GM19351 (cell line): ENCODE measurements around the gene BCL6.

Experiments used
- ATAC-seq: cut with Tn5 transposase; IDR thresholded peaks from one replicate; pipeline ENCODE4 v1.9.1; 2021; ENCODE audit warnings: mild to moderate bottlenecking, moderate library complexity; ENCODE audit not compliant: unreplicated experiment

Gene BCL6

DNA sequence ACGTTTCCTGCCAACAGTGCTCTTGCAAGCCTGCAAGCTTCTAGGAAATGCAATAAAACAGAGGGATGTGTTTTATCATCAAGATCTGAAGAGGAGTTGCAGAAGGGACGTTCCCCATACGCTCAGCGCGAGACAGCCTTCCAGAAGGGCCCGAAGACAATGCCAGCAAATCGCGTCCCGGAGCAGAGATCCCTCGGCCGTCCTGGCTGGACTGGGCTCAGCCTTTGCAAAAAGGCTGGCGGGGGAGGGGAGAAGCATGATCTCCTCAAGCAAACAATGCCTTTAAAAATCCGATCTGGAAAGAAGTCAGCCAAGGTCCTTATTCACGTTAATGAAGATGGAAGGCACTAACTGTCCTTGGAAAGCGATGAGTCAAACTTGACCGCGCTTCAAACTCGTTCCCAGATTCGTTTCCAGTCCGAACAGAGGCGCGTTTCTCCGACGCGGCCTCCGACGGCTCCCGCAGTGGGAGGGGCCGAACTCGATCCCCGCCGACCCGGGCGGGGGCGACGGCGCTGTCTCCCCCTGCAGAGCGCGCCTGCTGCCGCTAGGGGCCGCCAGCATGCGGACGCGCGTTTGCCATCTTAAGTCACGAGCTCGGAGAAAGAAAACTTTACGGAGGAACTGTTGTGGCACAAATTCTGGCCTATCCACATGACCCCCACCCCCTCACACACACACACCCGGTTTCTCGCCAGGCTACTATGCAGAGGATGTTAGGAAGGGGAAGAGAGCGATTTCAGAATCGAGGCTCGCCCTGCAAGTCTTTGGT, 5.5 kb downstream of the BCL6 start:
- ATAC-seq = peak; percentile 51

- ATAC-seq = no peak
Observed at GRCh38 chr3:187739094-187739560, 6.1 kb downstream of the BCL6 start.

GRCh38 chr3:187738331-187739093, 6.8 kb downstream of the BCL6 start:
- ATAC-seq = peak; percentile 54

DNA sequence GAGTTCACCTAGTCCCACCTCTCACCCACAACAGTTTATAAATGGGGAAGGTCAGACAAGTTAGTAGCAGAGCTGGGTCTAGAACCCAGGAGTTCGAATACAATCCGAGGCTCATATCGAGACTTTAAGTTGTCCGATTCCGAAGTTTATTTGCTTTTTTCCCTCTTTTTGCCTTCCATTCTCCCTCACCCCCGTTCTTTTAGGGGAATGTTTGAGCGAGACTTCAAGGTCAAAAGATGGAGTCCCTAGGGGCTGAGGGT, 7.3 kb downstream of the BCL6 start:
- no peak for ATAC-seq

DNA sequence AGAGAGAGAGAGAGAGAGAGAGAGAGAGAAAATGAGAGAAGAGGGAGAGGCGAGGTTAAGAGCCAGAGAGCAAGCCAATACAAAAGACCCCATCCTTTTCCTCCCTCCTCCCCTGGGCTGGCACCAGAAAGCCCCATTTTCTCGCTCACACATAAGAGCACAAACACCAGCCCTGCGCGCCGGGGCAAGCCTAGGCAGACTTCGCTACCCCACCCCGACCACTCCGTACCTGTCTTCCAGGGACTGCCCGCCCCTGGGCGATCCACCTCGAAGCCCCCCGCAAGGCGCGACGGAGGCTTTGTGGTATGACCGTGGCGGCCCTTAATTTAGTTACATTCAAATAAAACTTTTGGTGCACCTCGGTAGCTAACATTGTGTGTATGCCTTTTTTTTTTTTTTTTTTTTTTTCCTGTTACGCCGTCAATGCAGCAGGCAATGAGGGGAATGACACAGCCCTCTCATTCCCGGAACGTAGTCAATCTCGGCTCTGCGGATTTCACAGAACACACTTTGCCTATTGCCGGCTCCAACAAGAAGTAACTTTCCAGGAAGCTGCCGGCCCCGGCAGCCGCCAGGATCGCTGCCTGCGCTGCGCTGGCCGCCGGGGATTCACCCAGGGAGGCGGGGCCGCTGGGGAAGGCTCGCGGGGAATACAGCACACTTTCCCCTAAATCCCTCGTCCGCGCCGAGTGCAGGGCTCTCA, 7.7 kb downstream of the BCL6 start:
- ATAC-seq = no peak

DNA sequence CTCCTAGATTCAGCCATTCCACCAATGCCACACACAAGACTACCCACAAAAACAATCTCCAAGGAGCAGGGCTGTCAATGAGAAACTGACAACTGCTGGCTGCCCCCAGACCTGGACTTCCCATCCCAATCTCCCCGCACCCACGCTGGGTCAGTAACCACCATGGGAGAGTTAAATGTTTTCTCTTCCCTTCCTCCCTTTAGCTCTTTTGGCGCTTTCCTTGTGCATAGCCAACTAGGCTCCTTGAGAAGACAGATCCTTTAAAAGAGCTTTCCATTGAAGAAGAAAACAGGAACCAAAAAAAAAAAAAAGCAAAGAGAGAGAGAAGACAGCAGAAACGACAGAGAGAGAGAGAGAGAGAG, 8.3 kb downstream of the BCL6 start:
- ATAC-seq = no peak

DNA sequence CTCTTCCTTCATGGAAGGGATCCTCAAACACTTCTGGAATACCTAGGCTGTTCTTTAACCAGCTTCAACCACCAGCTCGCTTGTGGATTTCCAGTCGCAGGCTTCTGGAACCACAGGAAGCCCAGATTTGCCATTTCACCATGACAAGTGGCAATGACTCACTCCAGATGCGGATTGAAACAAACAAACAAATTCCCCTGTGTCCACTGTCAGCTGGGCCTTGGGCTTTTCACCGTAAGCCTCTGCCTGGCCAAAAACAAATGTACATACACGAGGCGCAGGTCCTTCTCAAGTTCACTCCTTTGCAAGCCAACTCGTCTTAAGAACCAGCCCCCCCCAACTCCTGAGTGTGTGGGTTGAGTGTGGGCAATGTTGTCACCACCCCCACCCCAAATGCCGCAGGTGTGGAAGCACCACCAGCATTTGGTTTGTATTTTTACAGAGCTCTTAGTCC, 8.8 kb downstream of the BCL6 start:
- no peak for ATAC-seq

DNA sequence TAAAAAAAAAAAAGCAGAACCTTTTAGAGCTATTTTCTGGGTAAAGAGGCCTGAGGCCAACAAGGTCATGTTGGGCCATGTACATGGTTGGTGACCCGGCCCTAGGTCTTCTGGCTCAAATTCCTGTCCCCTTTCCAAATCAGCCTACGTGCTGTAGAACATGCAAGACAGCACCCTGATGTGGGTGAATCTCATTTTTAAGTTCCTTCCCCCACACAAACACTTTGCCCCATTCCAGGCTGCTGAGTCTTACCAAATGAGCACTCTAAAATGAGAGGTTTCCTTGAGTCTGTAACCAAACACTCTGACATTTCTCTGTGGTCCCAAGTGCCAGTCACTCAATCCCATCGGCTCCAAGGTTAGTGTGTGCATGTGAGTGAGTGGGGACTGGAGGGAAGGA, 9.4 kb downstream of the BCL6 start:
- no peak for ATAC-seq

- no peak for ATAC-seq
Observed at GRCh38 chr3:187735383-187735782, 9.9 kb downstream of the BCL6 start.

- ATAC-seq = no peak
Observed at GRCh38 chr3:187734841-187735240, 10.4 kb downstream of the BCL6 start.

DNA sequence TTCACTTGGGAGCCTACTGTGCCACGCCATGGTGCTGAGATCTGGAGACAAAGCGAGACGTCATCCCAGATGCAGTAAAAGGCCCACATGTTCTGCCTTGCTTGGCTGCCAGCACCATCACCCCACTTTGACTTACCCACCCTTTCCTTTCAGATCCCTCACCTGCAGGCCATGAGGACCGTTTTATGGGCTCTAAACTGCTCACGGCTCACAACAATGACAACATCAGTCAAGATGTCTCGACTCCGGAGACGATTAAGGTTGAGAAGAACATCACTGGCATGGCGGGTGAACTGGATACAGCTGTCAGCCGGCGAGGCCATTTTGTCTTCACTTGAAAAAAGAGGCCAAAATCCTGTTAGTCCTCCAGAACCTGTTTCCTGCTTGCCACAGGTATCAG, 11.9 kb downstream of the BCL6 start:
- no peak for ATAC-seq

- no peak for ATAC-seq
Observed at GRCh38 chr3:187729598-187729997, 15.7 kb downstream of the BCL6 start.

GRCh38 chr3:187728940-187729583, 16.2 kb downstream of the BCL6 start:
- no peak for ATAC-seq

DNA sequence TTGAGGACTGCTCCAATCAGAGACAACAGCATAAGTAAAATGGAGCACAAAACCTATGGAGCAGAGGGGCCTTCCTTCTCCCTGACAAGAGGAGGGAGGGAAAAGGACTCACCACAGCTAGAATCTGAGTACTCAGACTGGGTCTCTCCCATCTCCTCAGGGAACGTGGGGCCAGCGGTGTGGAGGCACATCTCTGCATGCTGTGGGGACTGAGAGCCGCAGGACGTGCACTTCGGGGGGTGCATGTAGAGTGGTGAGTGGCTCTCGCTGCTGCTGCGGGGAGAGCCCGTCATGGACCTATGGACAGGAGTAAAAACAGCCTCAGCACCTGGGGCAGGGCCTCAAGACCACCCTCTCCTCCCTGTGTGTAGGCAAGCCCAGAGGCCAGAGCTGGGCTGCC, 17.0 kb downstream of the BCL6 start:
- no peak for ATAC-seq

- no peak for ATAC-seq
Observed at GRCh38 chr3:187726564-187726963, 18.7 kb downstream of the BCL6 start.

- no peak for ATAC-seq
Observed at GRCh38 chr3:187725653-187726370, 19.5 kb downstream of the BCL6 start.

- no peak for ATAC-seq
Observed at GRCh38 chr3:187725224-187725623, 20.0 kb downstream of the BCL6 start.

DNA sequence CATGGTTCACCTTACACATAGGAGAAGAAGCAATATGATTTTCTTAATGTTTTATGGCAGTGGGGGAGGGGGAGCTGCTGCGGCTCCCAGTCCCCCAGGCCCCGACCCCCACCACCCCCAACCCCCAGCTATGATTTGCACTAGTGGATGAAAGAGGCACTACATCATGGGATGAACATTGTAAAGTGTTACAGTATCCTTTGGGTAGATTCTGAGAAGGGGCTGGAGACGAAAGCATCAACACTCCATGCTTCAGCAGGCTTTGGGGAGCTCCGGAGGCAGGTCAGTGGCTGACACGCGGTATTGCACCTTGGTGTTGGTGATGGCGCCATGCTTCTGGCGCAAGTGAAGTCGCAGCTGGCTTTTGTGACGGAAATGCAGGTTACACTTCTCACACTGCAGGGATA, 23.1 kb downstream of the BCL6 start:
- no peak for ATAC-seq

DNA sequence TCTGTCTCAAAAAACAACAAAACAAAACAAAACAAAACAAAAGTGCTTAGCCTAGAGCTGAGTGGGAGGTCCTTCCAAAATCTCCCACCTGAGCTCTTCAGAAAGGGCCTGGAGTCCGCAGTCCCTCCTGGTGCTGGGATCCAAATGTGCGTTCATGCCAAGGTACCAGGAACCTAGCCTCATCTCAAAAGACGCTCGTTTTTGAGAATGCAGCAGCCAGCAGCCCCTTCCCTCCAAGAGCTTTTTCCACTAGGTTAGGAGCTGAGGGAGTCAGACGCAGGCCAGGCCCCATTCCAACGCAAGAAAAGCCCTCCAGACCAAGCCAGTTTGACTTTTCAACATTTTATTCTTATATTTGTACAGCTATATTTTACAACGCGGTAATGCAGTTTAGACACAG, 24.2 kb downstream of the BCL6 start:
- ATAC-seq = no peak

GRCh38 chr3:187720337-187720670, 25.0 kb downstream of the BCL6 start:
- no peak for ATAC-seq
